HG03196 (cell line): Measurements from ENCODE around the gene GALNTL6.
"Not testable (repeated sequence)": the region's sequence is repeated elsewhere in the genome, so short reads cannot be mapped to it uniquely, and the experiment has no call there.

ENCODE experiments used
- ATAC-seq: cut with Tn5 transposase; IDR thresholded peaks from one replicate; pipeline ENCODE4 v1.9.1; 2021; ENCODE audit not compliant: unreplicated experiment

Gene GALNTL6

DNA sequence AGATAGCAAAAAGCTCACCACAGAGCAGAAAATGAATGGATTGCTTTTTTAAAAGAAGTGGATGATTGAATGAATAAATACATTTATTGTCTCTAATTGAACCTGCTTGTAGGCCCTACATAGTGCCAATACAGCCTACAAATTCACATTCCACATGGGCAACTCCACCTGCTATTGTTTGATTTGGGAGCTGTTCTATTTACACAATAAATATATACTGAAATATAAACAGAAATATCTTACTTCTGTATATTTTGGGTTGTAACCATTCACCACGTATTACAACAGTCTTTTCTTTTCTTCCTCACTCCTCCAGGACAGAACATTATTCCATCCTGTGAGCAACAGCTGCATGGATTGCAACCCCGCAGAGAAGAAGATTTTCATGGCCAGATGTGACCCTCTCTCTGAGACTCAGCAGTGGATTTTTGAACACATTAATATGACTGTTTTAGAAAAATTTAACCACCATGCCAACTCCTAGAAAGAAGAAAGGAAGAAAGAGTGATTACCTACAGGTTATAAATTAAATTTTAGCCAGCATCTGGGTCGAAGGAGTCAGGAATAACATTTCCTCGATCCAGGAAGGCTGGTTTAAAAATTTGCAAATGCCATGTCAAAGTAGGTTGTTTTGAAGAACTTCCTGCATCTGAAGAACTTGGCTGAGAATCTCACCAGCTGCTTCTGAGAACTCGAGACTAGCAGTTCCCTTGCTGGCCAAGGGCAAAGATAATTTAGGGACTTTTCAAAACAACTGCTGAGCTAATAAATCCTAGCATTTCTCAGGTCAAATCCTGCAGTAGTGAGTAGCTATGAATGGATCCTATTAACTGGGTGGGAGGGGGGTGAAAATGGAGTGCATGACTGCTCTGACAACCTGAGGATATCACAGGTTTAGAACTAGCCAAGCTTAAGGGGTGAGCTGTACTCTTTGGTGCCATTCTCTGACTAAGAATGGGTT is 1226.7 kb downstream of the GALNTL6 start:
- no peak for ATAC-seq

DNA sequence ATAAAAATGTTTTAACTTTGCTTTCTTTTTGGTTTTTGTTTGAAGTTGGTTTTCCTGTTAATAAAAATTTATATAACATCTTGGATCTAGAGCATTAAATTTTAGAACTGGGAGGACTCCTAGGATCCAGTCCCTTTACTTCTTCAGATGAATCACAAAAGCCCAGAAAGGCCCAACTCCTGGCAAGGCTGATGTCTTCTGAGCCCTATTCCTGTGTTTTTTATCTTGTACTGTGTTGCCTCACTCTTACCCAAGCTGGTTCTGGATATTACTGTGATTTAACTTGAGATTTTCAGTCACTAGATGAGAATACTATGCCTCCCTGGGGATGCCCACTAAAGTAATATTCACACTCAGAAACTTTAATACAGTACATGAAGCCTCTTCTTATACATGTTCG is 1228.3 kb downstream of the GALNTL6 start:
- ATAC-seq = no peak

DNA sequence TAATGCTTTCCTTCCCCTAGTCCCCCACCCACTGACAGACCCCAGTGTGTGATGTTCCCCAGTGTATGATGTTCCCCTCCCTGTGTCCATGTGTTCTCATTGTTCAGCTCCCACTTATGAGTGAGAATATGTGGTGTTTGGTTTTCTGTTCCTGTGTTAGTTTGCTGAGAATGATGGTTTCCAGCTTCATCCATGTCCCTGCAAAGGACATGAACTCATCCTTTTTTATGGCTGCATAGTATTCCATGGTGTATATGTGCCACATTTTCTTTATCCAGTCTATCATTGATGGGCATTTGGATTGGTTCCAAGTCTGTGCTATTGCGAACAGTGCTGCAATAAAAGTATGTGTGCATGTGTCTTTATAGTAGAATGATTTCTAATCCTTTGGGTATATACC is 1228.9 kb downstream of the GALNTL6 start:
- ATAC-seq = not testable (repeated sequence)

DNA sequence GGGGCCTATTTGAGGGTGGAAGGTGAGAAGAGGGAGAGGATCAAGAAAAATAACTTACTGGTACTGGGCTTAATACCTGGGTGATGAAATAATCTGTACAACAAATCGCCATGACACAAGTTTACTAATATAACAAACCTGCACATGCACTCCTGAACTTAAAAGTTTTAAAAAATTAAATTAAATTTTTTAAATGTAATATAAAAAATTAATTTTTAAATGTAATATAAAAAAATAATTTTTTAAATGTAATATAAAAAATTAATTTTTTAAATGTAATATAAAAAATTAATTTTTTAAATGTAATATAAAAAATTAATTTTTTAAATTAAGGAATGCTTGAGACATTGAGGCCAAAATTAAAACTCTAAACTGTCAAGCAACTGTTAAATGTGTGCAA is 1231.1 kb downstream of the GALNTL6 start:
- ATAC-seq = no peak

DNA sequence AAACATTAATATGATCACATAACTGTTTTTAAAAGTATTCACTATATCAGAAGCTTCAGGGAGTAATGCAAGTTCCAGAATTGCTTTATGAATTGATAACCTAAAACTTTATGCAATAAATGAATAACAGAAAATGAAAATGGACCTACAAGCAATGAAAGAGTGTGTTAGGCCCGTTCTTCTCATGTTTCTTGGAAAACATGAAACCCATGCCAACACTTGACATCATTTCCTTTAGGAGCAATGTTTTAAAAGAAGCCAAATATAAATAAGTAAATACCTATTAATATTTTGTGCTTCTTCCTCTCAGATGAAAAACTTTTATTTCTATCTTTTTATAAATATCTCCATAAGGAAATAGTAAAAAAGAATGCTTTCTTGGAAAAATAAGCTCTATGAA is 1232.4 kb downstream of the GALNTL6 start:
- no peak for ATAC-seq

DNA sequence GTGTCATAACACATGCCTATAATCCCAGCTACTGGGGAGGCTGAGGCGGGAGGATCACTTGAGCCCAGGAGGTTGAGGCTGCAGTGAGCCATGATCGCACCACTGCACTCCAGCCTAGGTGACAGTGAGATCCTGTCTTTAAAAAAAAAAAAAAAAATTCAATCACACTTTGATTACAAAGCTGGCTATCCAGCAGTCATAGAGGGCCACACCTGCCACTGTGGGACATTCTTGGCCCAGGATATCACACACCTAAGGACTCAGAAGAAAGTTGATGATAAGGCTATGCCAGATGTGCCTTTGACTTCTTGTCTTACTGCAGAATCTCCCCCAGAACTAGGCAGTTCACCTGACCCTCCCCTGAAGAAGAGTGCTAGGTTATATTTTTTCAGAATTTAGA is 1232.9 kb downstream of the GALNTL6 start:
- ATAC-seq = no peak

DNA sequence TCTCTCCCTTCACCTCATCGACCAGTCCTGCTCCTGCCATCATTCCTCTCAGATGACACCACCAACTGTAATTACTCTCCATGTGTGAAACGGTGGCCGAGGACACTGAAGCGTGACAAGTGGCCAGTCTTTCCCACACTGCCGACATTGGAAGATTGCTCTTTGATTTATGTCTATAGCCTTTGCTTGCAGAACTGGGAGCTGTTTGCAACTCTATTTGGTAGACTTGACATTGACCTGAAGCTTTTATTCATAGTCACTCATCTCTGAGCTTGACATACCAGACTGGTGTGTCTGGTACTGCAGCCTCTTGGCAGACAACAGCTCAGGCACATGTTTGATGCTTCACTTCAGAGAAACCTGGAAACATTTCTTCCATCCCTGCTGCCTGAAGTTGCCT is 1233.6 kb downstream of the GALNTL6 start:
- ATAC-seq = no peak

DNA sequence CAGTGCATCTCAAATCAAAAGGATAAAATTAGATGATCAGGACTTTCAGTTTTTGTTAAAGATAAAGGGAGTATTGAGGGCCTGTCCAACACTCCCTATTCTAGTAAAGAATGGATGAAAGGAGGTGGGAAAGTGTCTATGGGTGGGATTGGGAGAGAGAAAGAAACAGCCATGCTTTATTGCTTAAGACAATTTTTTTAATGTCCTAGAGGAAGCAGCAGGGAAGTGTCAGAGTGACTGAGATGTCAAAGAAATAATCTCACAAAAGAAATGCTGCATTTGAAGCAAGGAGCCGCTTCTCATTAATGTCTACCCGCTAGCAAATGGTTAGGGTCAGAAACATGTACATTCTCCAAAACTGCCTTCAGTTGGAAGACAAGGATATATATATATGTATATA is 1238.0 kb downstream of the GALNTL6 start:
- no peak for ATAC-seq

DNA sequence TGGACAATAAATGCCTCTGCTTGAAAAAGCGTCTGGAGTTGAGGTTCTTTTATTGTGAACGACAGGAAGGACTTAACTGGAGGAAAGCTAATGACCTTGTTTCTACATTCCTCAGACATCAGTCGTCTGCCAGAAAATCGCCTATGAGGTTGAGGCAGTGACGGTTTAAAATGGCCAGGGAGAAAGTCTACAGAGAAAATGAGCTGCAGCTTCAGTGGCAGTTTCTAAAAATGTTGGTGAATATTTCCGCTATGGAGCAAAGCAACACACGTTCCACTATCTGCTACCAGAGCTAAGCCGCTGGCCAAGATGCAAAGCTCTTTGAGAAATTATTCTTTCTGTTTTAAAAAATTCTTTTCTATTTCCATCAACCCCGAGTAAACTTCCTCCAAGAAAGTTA is 1238.5 kb downstream of the GALNTL6 start:
- no peak for ATAC-seq

DNA sequence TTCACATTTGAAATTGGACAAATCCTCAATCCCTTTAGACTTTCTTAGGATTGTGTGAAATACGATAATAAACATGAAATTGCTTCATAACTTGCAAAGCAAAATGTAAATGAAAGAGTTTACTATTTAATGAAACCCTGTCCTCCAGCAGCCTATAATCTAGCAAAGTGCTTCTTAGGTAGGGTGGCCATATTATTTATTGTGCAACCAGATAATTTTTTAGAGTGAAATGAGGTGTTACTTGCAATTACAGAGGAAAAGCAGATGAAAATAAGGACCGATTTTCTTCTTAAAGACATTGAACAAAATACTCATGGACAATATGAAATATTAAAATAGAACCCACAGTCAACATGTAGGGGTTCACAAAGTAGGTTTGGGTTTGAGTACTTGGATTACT is 1239.2 kb downstream of the GALNTL6 start:
- ATAC-seq = no peak

DNA sequence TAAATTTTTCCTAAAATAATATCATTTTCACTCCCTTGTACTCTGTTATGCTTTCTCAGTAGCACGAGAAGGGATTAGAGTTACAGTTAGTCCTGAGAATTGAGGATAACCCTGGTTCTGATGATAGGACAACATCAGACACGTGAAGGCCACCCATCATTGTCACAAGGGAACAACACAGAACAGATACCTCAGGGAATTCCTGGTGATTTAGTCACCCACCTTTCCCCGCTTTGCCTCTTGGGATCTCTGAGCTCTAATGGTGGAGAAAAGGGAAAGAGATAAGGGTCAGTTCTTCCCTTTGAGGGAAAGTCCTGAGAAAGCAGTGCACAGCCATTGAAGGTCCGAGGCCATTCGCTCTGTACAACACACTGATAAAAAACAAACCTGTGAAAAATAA is 1243.1 kb downstream of the GALNTL6 start:
- ATAC-seq = no peak

DNA sequence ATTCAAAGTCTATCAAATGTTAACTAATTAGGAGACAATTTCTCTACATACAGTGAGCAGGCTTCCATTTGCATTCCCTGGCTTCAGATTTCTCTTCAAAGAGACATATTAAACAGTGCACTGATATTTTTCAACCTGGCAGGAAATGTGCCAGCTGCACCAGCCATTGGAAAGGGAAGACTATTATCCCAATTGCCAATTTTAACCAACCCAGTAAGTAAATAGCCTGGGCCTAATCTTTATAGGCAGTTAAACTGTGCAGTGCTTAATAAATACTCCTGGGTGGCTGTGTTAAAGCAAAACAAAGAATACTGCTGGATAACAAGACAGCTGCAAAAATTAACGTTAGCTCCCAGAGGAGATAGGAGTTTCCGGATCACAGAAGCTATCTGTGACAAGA is 1243.5 kb downstream of the GALNTL6 start:
- ATAC-seq = no peak

DNA sequence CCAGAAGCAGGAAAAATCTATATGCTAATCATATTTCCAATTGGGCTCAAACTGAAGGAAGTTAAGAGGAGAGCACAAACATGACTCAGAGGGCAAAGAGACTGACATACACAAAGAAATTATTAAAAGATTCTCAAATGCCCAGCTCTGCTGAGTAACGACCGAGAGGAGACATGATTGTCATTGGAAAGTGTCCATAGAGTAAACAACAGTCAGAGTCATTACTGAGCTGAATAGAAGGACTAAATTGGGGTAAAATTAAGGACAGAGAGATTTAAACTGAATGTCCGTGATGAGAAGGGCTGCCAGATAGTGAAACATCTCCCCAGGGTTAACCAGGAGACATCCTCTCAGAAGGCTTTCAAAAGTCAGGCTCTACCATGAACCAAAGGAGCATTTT is 1244.2 kb downstream of the GALNTL6 start:
- ATAC-seq = no peak

DNA sequence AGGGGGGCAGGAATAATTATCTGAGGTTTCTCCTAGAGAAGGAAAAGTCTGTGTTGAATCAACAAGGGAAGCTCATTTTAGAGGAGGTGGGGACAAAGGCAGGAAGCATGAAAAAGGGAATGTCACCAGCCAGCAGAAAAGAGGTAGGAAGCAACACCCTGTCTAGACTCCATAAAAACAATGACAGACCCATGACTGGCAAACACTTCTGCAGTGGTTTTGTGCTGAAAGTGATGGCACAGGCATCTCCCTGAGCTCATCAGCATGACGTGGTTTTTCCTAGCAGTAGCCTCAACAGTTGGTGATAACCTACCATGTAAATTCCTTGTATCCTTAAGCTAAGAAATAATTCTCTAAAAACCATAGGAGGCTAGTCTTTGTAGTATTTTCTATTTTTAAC is 1244.7 kb downstream of the GALNTL6 start:
- no peak for ATAC-seq

DNA sequence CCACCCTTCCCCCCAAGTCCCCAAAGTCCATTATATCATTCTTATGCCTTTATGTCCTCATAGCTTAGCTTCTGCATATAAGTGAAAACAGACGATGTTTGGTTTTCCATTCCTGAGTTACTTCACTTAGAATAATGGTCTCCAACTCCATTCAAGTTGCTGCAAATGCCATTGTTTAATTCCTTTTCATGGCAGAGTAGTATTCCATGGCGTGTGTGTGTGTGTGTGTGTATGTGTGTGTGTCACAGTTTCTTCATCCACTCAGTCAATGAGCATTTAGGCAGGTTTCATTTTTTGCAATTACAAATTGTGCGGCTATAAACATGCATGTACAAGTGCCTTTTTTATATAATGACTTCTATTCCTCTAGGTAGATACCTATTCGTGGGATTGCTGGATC is 1248.0 kb downstream of the GALNTL6 start:
- no peak for ATAC-seq

DNA sequence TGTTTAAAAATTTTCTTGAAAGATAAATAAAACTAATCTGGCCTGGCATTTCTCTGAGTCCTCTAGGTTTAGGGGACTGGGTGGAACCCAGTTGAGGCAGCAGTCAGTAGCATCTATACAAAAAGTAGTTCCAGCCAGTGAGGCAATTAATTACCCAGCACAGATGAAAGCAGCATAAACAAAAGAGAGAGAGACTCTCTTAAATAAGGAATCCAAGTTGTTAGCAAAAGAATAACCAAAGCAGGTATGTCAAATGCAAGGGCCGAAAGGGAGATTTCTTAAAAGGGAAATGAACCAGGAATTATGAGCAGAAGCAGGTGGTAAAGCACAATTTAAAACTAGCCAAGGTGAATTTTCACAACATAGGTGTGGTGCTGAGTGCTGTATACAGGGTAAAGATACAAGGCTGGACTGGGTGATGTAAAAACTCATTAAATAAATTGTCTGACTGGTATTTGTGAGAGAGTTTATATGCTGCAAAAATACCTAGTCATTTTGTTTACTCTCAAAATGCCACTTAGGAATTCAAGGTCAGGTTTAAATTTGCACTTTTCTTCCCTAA is 1260.8 kb downstream of the GALNTL6 start:
- ATAC-seq = no peak

DNA sequence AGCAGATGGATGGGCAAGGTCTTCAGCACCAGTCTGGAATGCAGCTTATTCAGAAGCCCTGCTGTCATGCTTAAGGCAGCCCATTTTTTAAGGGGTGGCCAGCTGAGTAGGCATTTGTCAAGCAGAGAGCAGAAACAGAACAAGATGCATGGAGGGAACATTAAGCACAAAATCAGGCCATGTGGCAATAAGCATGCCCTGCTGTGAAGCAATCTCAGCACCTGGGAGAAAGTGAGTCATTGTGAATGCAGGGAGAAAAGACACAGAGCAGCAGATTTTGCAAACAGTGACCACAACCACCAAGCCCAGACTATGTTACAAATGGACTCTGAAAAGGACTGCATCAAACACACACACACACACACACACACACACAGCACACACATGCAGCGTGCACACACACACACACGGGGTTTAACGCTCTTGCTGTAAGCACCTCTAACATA is 1261.3 kb downstream of the GALNTL6 start:
- ATAC-seq = no peak

DNA sequence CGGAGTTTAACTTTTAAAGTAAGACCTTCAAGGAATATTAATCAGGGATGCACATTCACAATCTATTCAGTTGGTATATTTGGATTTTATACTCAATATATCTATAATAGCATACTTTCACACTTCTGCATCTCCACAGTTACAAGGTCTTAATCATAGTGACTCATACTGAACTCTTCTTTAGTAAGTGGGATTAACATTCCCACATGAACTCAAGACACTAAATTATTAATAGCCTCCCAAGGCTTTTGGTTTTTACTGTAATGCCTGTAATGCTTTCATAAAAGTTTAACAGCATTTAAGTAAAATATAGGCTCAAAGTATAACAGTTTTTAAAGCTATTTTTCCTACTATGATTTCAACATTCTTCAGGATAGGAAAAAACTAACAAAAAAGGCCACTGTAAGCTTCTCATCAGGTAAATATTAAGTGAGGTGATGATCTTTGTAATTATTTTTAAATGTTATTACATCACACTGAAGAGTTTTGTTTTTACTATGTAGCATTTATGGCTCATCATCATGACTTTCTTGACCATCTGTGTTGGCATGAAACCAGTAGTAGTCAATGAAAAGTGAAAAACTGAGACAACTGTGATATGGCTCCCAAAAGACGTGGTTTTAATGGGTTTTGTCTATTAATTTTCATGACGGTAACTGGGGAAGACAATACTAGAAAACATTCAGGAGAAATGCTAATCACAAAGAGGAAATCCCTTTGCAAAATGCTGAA is 1263.9 kb downstream of the GALNTL6 start:
- no peak for ATAC-seq

DNA sequence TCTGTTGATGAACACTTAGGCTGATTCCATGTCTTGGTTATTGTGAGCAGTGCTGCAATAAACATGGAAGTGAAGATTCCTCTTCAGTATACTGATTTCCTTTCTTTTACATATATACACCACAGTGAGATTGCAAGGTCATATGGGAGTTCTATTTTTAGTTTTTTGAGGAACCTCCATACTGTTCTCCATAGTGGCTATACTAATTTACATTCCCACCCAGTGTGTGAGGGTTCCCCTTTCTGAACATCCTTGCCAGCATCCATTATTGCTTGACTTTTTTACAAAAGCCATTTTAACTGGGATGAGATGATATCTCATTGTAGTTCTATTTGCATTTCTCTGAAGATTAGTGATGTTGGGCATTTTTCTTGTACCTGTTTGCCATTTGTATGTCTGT is 1274.9 kb downstream of the GALNTL6 start:
- ATAC-seq = no peak
